IMR-90 (cell line): ENCODE results near the gene PLD1. TPM values are rescaled to one million over a fixed set of nuclear protein-coding genes. Genes with fewer than 3 reads are reported as not detected.

Experiments
- ATAC-seq: fragments of 200-7000 bp; cut with Tn5 transposase; 2 replicates; pipeline ENCODE4 v1.9.1; 2020; ENCODE audit warnings: low read depth, mild to moderate bottlenecking, moderate library complexity
- BruUV-seq: library from RNA; stranded (reverse); fragments of 400-500 nt; replicated peaks from 2 replicates; lab custom pipeline; 2021; lab: Mats Ljungman, UMichigan
- CTCF ChIA-PET: fragments of 300-600 bp; formaldehyde crosslinking; extraction: SDS; loops from one replicate; lab custom pipeline; 2021; ENCODE audit warnings: antibody characterized with exemption; lab: Yijun Ruan, JAX
- POLR2A ChIA-PET: fragments of 300-600 bp; sonication (Branson Sonifier 250); formaldehyde crosslinking; loops from one replicate; lab custom pipeline; 2022; ENCODE audit warnings: antibody characterized with exemption; ENCODE audit not compliant: unreplicated experiment; lab: Charles Lee
- DNase-seq: peaks from one replicate; pipeline ENCODE4 v3.0.0; 2013
- H2AFZ ChIP-seq: replicated peaks from 2 replicates; pipeline ENCODE3; 2013; ENCODE audit warnings: low read length, mild to moderate bottlenecking; ENCODE audit not compliant: poor library complexity
- H2AK5ac ChIP-seq: 2 replicates; pipeline ENCODE4 v1.6.1; 2013; ENCODE audit warnings: low read depth, low read length, inconsistent platforms
- H2AK9ac ChIP-seq: replicated peaks from 2 replicates; pipeline ENCODE3; 2013; ENCODE audit warnings: mild to moderate bottlenecking, low read depth, low read length, moderate library complexity; ENCODE audit not compliant: poor library complexity
- H2BK120ac ChIP-seq: 2 replicates; pipeline ENCODE4 v1.6.1; 2013; ENCODE audit warnings: low read depth, low read length, inconsistent platforms
- H2BK15ac ChIP-seq: 3 replicates; pipeline ENCODE4 v1.6.1; 2013; ENCODE audit warnings: low read depth, low read length, inconsistent platforms
- H2BK20ac ChIP-seq: 2 replicates; pipeline ENCODE4 v1.6.1; 2013; ENCODE audit warnings: low read depth, mild to moderate bottlenecking, inconsistent platforms, low read length, moderate library complexity
- H2BK5ac ChIP-seq: 2 replicates; pipeline ENCODE4 v1.6.1; 2013; ENCODE audit warnings: mild to moderate bottlenecking, low read depth, low read length, inconsistent platforms; ENCODE audit not compliant: poor library complexity, severe bottlenecking
- H3K14ac ChIP-seq: replicated peaks from 2 replicates; pipeline ENCODE4 v1.6.1; 2013; ENCODE audit warnings: low read depth, low read length, inconsistent platforms
- H3K18ac ChIP-seq: 2 replicates; pipeline ENCODE4 v1.6.1; 2013; ENCODE audit warnings: low read depth, low read length, control low read depth
- H3K23ac ChIP-seq: 2 replicates; pipeline ENCODE4 v1.6.1; 2013; ENCODE audit warnings: low read depth, low read length, inconsistent platforms
- H3K27ac ChIP-seq: 2 replicates; pipeline ENCODE4 v1.5.1; 2013; ENCODE audit warnings: mild to moderate bottlenecking, control low read depth, low read length; ENCODE audit not compliant: insufficient read depth
- H3K27me3 ChIP-seq: 2 replicates; pipeline ENCODE4 v1.6.1; 2013; ENCODE audit warnings: low read length; ENCODE audit not compliant: control insufficient read depth, insufficient read depth
- H3K36me3 ChIP-seq: 2 replicates; pipeline ENCODE4 v1.6.1; 2013; ENCODE audit warnings: low read length, mixed read lengths; ENCODE audit not compliant: control insufficient read depth, insufficient read depth
- H3K4ac ChIP-seq: 2 replicates; pipeline ENCODE4 v1.6.1; 2013; ENCODE audit warnings: low read depth, low read length, inconsistent platforms
- H3K4me1 ChIP-seq: 2 replicates; pipeline ENCODE4 v1.6.1; 2013; ENCODE audit warnings: low read length, mixed read lengths; ENCODE audit not compliant: control insufficient read depth, insufficient read depth
- H3K4me2 ChIP-seq: 2 replicates; pipeline ENCODE4 v1.6.1; 2013; ENCODE audit warnings: low read depth, mild to moderate bottlenecking, control low read depth, low read length, moderate library complexity
- H3K4me3 ChIP-seq: 2 replicates; pipeline ENCODE4 v1.5.1; 2013; ENCODE audit warnings: low read depth, mild to moderate bottlenecking, control low read depth, low read length, moderate library complexity; ENCODE audit not compliant: insufficient read depth
- H3K56ac ChIP-seq: 2 replicates; pipeline ENCODE4 v1.6.1; 2013; ENCODE audit warnings: low read length, inconsistent platforms; ENCODE audit not compliant: insufficient read depth; ENCODE audit errors: extremely low read depth
- H3K79me1 ChIP-seq, 2 experiments: 2 replicates each; pipeline ENCODE4 v1.6.1; 2013; ENCODE audit warnings: low read length in 2 of 2, inconsistent platforms in 1 of 2, low read depth in 1 of 2
- H3K9ac ChIP-seq: 2 replicates; pipeline ENCODE4 v1.6.1; 2013; ENCODE audit warnings: low read depth, low read length, control low read depth
- H3K9me1 ChIP-seq: 2 replicates; pipeline ENCODE4 v1.6.1; 2013; ENCODE audit warnings: low read length, inconsistent platforms; ENCODE audit not compliant: insufficient read depth
- H3K9me3 ChIP-seq: 2 replicates; pipeline ENCODE4 v1.6.1; 2013; ENCODE audit warnings: low read length; ENCODE audit not compliant: control insufficient read depth, insufficient read depth
- H4K20me1 ChIP-seq: 2 replicates; pipeline ENCODE4 v1.6.1; 2013; ENCODE audit warnings: low read length, inconsistent platforms; ENCODE audit not compliant: insufficient read depth
- H4K5ac ChIP-seq: 2 replicates; pipeline ENCODE4 v1.6.1; 2013; ENCODE audit warnings: mild to moderate bottlenecking, low read depth, low read length, control low read depth
- H4K8ac ChIP-seq, 2 experiments: 2 replicates each; pipeline ENCODE4 v1.6.1; 2013; ENCODE audit warnings: low read depth in 2 of 2, low read length in 2 of 2, control low read depth in 1 of 2, inconsistent platforms in 1 of 2
- H4K91ac ChIP-seq: 2 replicates; pipeline ENCODE4 v1.6.1; 2013; ENCODE audit warnings: low read depth, low read length, inconsistent platforms; ENCODE audit not compliant: insufficient read depth
- BHLHE40 ChIP-seq: fragments of 150-350 bp; IDR thresholded peaks from 2 replicates; pipeline ENCODE4 v1.6.1; 2016; ENCODE audit warnings: mild to moderate bottlenecking, low read depth, low read length
- CEBPB ChIP-seq: IDR thresholded peaks from 2 replicates; pipeline ENCODE4 v1.6.1; 2012; ENCODE audit warnings: low read depth, low read length, improper control_type of control experiment
- CHD1 ChIP-seq: IDR thresholded peaks from 2 replicates; pipeline ENCODE4 v1.6.1; 2012; ENCODE audit warnings: low read depth, low read length, improper control_type of control experiment
- CTCF ChIP-seq: conservative IDR thresholded peaks from 2 replicates; pipeline ENCODE4 v1.5.1; 2012; ENCODE audit warnings: mild to moderate bottlenecking, low read depth, low read length, improper control_type of control experiment
- FOS ChIP-seq: fragments of 150-350 bp; IDR thresholded peaks from 2 replicates; pipeline ENCODE4 v1.6.1; 2016; ENCODE audit warnings: low read depth, low read length
- MAFK ChIP-seq: IDR thresholded peaks from 2 replicates; pipeline ENCODE4 v1.6.1; 2012; ENCODE audit warnings: low read depth, low read length, improper control_type of control experiment
- MXI1 ChIP-seq: IDR thresholded peaks from 2 replicates; pipeline ENCODE4 v1.6.1; 2012; ENCODE audit warnings: low read depth, mild to moderate bottlenecking, low read length, moderate library complexity, borderline replicate concordance
- NFE2L2 ChIP-seq: fragments of 150-350 bp; IDR thresholded peaks from 2 replicates; pipeline ENCODE4 v1.6.1; 2016; ENCODE audit warnings: low read depth, mild to moderate bottlenecking, low read length
- POLR2A ChIP-seq: IDR thresholded peaks from 2 replicates; pipeline ENCODE4 v1.6.1; 2012; ENCODE audit warnings: mild to moderate bottlenecking, low read depth, low read length
- RCOR1 ChIP-seq: IDR thresholded peaks from 2 replicates; pipeline ENCODE4 v1.6.1; 2012; ENCODE audit warnings: mild to moderate bottlenecking, low read length, improper control_type of control experiment; ENCODE audit not compliant: insufficient replicate concordance
- RFX5 ChIP-seq: IDR thresholded peaks from 2 replicates; pipeline ENCODE4 v1.8.0; 2012; ENCODE audit warnings: low read depth, mild to moderate bottlenecking, low read length, moderate library complexity
- SMC3 ChIP-seq: fragments of 150-350 bp; IDR thresholded peaks from 2 replicates; pipeline ENCODE4 v1.6.1; 2016; ENCODE audit warnings: low read depth, mild to moderate bottlenecking, antibody characterized with exemption, low read length, moderate library complexity
- WGBS, 2 experiments: methylation state at CpG; one replicate each; pipeline versions ENCODE4 v1.1.5 to v1.1.7; 2013; ENCODE audit warnings: missing lambda C conversion rate in 2 of 2; ENCODE audit not compliant: insufficient read length in 1 of 2; ENCODE audit errors: extremely low coverage in 2 of 2; 5-methylcytosine and 5-hydroxymethylcytosine counted together
- dilution Hi-C: fragments of 300-500 bp; cut with HindIII; formaldehyde crosslinking; loops from one replicate; pipeline ENCODE4 v1.14.3; 2018; ENCODE audit warnings: low sequenced_read_pairs; ENCODE audit not compliant: unreplicated experiment
- in situ Hi-C: fragments of 300-500 bp; cut with MboI; formaldehyde crosslinking; loops from 3 replicates; pipeline ENCODE4 v1.14.3; 2019; ENCODE audit warnings: low sequenced_read_pairs, inconsistent platforms, mixed read lengths
- intact Hi-C: fragments of 100-400 bp; cut with micrococcal nuclease; formaldehyde crosslinking; loops from 2 replicates; pipeline ENCODE4 v1.10.0; 2022
- polyA plus RNA-seq, 3 experiments: library from polyadenylated mRNA; depleted of rRNA; stranded (reverse); fragments of >200 nt; gene quantifications; 2 replicates each; pipeline ENCODE4 v1.2.3, GENCODE V29; 2012; ENCODE audit warnings: low replicate concordance in 1 of 3
- total RNA-seq: library from RNA; depleted of rRNA; stranded (reverse); fragments of >200 nt; gene quantifications from 2 replicates; pipeline ENCODE4 v1.2.3, GENCODE V29; 2012
- TF ChIP-seq, protein P1 (sequence below): fragments of 150-350 bp; IDR thresholded peaks from 2 replicates; pipeline ENCODE4 v1.6.1; 2017; ENCODE audit warnings: mild to moderate bottlenecking, antibody characterized with exemption, low read length, low read depth

PLD1 gene
- total and polyA plus RNA-seq, 2 of the 4 experiments (the other 2 are of a cell fraction), result 3.3 to 9.7 TPM

DNA sequence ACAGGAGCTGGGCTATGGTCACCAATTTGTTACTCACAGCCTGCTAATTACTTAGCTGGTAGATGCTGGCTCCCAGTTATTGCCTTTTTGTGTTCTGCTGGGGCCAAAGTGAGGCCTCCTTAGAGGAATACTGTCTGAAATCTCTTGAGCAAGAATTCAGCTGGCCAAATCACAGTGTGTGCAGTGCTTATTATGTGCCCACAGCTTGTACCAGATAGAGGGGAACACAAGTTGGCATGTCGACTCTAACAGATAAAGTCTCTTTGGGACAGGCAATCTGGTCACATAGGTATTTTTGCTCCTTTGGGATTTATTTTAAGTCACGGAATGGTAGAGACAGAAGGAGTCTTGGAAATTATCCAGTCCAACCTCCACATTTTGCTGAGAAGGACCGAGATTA is 26.6 kb upstream of the PLD1 start:
- H3K9me3 ChIP-seq, result no peaks in the 10 kb centered on the region
- H2AK5ac ChIP-seq, result peak overlapping the region; percentile 65
- H3K4ac ChIP-seq, result peak overlapping the region; percentile 65; the same call in 1 of the 2 replicates
- no peaks in the 10 kb centered on the region; the same call in 1 of the 2 replicates for H3K9me1 ChIP-seq
- H3K18ac ChIP-seq, result peak overlapping the region; percentile 72; the same call in 1 of the 2 replicates
- no peak overlapping the region for H3K9ac ChIP-seq
- no peak overlapping the region for H2AK9ac ChIP-seq
- H4K8ac ChIP-seq, result no peak overlapping the region; a peak in 1 of 4 replicates
- no peak overlapping the region for H3K4me3 ChIP-seq
- H2BK5ac ChIP-seq, result no peak overlapping the region
- 0 out of 4 replicates have a peak, but pooled peaks cover 0 to 4% of the 10 kb centered on the region in 2 experiments for H3K79me1 ChIP-seq
- peak overlapping the region; percentile 45; the same call in 1 of the 2 replicates for H2BK20ac ChIP-seq
- in situ Hi-C loops (no loop called here), intact Hi-C loops (no loop called here), dilution Hi-C loops (no loop called here)
- no peak overlapping the region for H3K27ac ChIP-seq
- TF ChIP-seq FOS (no peak), CHD1 (no peak), MAFK (no peak), SMC3 (no peak), MXI1 (no peak), NFE2L2 (no peak), BHLHE40 (no peak), RFX5 (no peak), CEBPB (no peak), RCOR1 (no peak), CTCF (no peak), POLR2A (no peak)
- TF ChIP-seq, protein P1, sequence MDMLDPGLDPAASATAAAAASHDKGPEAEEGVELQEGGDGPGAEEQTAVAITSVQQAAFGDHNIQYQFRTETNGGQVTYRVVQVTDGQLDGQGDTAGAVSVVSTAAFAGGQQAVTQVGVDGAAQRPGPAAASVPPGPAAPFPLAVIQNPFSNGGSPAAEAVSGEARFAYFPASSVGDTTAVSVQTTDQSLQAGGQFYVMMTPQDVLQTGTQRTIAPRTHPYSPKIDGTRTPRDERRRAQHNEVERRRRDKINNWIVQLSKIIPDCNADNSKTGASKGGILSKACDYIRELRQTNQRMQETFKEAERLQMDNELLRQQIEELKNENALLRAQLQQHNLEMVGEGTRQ, result no peak
- H3K14ac ChIP-seq, result 0 out of 2 replicates have a peak overlapping the region, but pooled peaks have one; percentile 54
- H4K20me1 ChIP-seq, result no peaks in the 10 kb centered on the region
- no TSS peak for BruUV-seq
- no peak overlapping the region for H3K56ac ChIP-seq
- DNase-seq (no peak), ATAC-seq (no peak)
- POLR2A ChIA-PET, result no interaction called here
- CTCF ChIA-PET, result no interaction called here
- H2AFZ ChIP-seq, result no peak overlapping the region
- no peak overlapping the region for H3K23ac ChIP-seq
- H2BK120ac ChIP-seq, result peak overlapping the region; percentile 52
- peak overlapping the region; percentile 58 for H4K91ac ChIP-seq
- H2BK15ac ChIP-seq, result peak overlapping the region; percentile 91; the same call in 2 of the 3 replicates
- WGBS, 2 experiments, result 100% methylated on average over 2 of the region's 3 CpGs; no CpG with 5 or more reads in 1 of the 2 experiments
- H4K5ac ChIP-seq, result 0 out of 2 replicates have a peak overlapping the region, but pooled peaks have one; percentile 32
- H3K36me3 ChIP-seq, result no peaks in the 10 kb centered on the region
- H3K27me3 ChIP-seq, result no peaks in the 10 kb centered on the region
- peaks cover 12% of the 10 kb centered on the region for H3K4me1 ChIP-seq
- H3K4me2 ChIP-seq, result no peak overlapping the region
